PC-9 (cell line): ENCODE measurements around the gene MED6. TPM values are rescaled to one million over a fixed set of nuclear protein-coding genes. Genes with fewer than 3 reads are reported as not detected.

Source experiments
- BruUV-seq: library from RNA; stranded (reverse); fragments of 400-500 nt; replicated peaks from 2 replicates; lab custom pipeline; 2021; lab: Mats Ljungman, UMichigan
- CTCF ChIA-PET: fragments of 300-600 bp; sonication (Branson Sonifier 250); formaldehyde crosslinking; loops from one replicate; lab custom pipeline; 2022; ENCODE audit warnings: antibody characterized with exemption; lab: Charles Lee
- POLR2A ChIA-PET: fragments of 300-600 bp; sonication (Branson Sonifier 250); formaldehyde crosslinking; loops from one replicate; lab custom pipeline; 2022; ENCODE audit warnings: antibody characterized with exemption; ENCODE audit not compliant: unreplicated experiment; lab: Charles Lee
- DNase-seq, 2 experiments: peaks; one replicate each; pipeline versions ENCODE4 v3.0.0 to v3.0.0-alpha.2; 2015 to 2022; ENCODE audit warnings: mixed read lengths in 1 of 2
- H2AFZ ChIP-seq: fragments of 200-600 bp; sonication (generic); 2 replicates; pipeline ENCODE4 v1.8.1; 2017; ENCODE audit warnings: antibody characterized with exemption
- H3F3A ChIP-seq: fragments of 200-600 bp; sonication (generic); 2 replicates; pipeline ENCODE4 v1.8.1; 2017; ENCODE audit warnings: antibody characterized with exemption, mild to moderate bottlenecking, low read depth; ENCODE audit not compliant: insufficient read depth
- H3K27ac ChIP-seq: fragments of 200-600 bp; sonication (generic); 2 replicates; pipeline ENCODE4 v1.6.1; 2016; ENCODE audit warnings: mixed run types
- H3K27me3 ChIP-seq: fragments of 200-600 bp; sonication (generic); 2 replicates; pipeline ENCODE4 v1.6.1; 2016; ENCODE audit warnings: low read depth, mixed run types; ENCODE audit not compliant: insufficient read depth
- H3K36me3 ChIP-seq: fragments of 200-600 bp; sonication (generic); 2 replicates; pipeline ENCODE4 v1.6.1; 2016; ENCODE audit warnings: low read depth, mixed run types
- H3K4me1 ChIP-seq: fragments of 200-600 bp; sonication (generic); replicated peaks from 2 replicates; pipeline ENCODE4 v1.6.1; 2016; ENCODE audit warnings: mixed run types; ENCODE audit not compliant: insufficient read depth
- H3K4me2 ChIP-seq: fragments of 200-600 bp; sonication (generic); 2 replicates; pipeline ENCODE4 v1.6.1; 2017; ENCODE audit warnings: mixed run types
- H3K4me3 ChIP-seq: fragments of 200-600 bp; sonication (generic); 2 replicates; pipeline ENCODE4 v1.6.1; 2016; ENCODE audit warnings: mixed run types
- H3K79me2 ChIP-seq: fragments of 200-600 bp; sonication (generic); 2 replicates; pipeline ENCODE4 v1.6.1; 2017; ENCODE audit warnings: low read depth, mixed run types
- H3K9me2 ChIP-seq: fragments of 200-600 bp; sonication (generic); 2 replicates; pipeline ENCODE4 v1.8.1; 2017; ENCODE audit warnings: mild to moderate bottlenecking; ENCODE audit not compliant: insufficient read depth
- H3K9me3 ChIP-seq: fragments of 200-600 bp; sonication (generic); 2 replicates; pipeline ENCODE4 v1.8.1; 2016; ENCODE audit warnings: low read depth; ENCODE audit not compliant: insufficient read depth
- H4K20me1 ChIP-seq: fragments of 200-600 bp; sonication (generic); 2 replicates; pipeline ENCODE4 v1.8.1; 2017; ENCODE audit not compliant: insufficient read depth
- CTCF ChIP-seq: fragments of 200-600 bp; sonication (generic); conservative IDR thresholded peaks from 2 replicates; pipeline ENCODE4 v1.6.1; 2017; ENCODE audit warnings: mixed run types, antibody characterized with exemption, mild to moderate bottlenecking, moderate library complexity
- EZH2 ChIP-seq: fragments of 200-600 bp; sonication (generic); IDR thresholded peaks from 2 replicates; pipeline ENCODE4 v1.8.0; 2017; ENCODE audit warnings: antibody characterized with exemption, low read depth
- intact Hi-C: fragments of 100-400 bp; cut with micrococcal nuclease; formaldehyde crosslinking; loops from one replicate; pipeline ENCODE4 v1.10.0; 2022; ENCODE audit not compliant: unreplicated experiment
- total RNA-seq: library from RNA; stranded (reverse); gene quantifications from 2 replicates; pipeline ENCODE4 v1.2.3, GENCODE V29; 2021

MED6 gene
- total RNA-seq, 1 experiment from 2014 or later, result 58.2 TPM

DNA sequence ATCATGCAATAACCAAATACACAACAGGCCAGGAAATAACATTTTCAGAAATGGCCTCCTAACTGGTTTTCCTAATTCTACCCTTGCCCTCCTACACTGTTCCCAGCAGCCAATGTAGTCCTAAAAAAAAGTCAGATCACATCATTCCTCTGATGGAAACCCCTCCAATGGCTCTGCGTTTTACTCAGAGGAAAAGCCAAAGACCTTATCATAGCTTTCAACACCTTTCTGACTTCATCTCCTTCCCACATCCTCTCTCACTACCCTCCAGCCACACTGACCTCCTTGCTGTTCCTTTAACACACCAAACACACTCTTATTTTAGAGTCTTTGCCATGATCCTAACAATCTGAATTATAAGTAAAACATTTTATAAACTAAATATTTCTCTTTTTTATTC is 1.1 kb downstream of the MED6 start:
- Histone ChIP-seq H2AFZ (no peak overlapping the region), H3K4me3 (peak overlapping the region; percentile 68), H3K9me2 (no peaks in the 10 kb centered on the region), H3K27ac (no peak overlapping the region), H3K79me2 (peaks cover 52% of the 10 kb centered on the region), H3K4me2 (peak overlapping the region; percentile 98), H3K36me3 (peaks cover 16% of the 10 kb centered on the region; the same call in 1 of the 2 replicates), H3F3A (no peaks in the 10 kb centered on the region; the same call in 1 of the 2 replicates), H3K27me3 (no peaks in the 10 kb centered on the region), H3K9me3 (no peaks in the 10 kb centered on the region), H3K4me1 (peaks cover 19% of the 10 kb centered on the region), H4K20me1 (peaks cover 44% of the 10 kb centered on the region)
- no peak for DNase-seq
- BruUV-seq, result no TSS peak
- intact Hi-C loops, result no loop called here
- ChIA-PET POLR2A (no interaction called here), CTCF (no interaction called here)
- TF ChIP-seq EZH2 (no peak), CTCF (no peak)

DNA sequence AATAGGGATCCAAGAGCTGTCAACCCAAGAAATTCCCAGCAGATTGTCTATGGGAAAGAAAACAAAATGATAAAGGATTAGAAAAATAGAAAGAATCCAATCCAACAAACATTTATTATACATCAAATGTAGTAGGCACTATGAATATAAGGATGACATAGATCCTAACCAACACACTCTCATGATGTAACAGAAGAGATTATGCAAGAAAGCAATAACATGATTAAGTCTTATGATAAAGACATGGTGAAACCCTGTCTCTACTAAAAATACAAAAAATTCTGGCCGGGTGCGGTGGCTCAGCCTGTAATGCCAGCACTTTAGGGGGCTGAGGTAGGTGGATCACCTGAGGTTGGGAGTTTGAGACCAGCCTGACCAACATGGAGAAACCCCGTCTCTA is 2.7 kb downstream of the MED6 start:
- H3K9me2 ChIP-seq, result no peaks in the 10 kb centered on the region
- H3K9me3 ChIP-seq, result no peaks in the 10 kb centered on the region
- H3F3A ChIP-seq, result no peaks in the 10 kb centered on the region; the same call in 1 of the 2 replicates
- H2AFZ ChIP-seq, result no peak overlapping the region
- no peak overlapping the region for H3K27ac ChIP-seq
- no TSS peak for BruUV-seq
- H4K20me1 ChIP-seq, result peaks cover 47% of the 10 kb centered on the region
- H3K4me2 ChIP-seq, result no peak overlapping the region
- H3K4me3 ChIP-seq, result no peak overlapping the region
- H3K79me2 ChIP-seq, result peaks cover 53% of the 10 kb centered on the region
- intact Hi-C loops, result no loop called here
- no peaks in the 10 kb centered on the region for H3K27me3 ChIP-seq
- no peak for TF ChIP-seq CTCF
- TF ChIP-seq EZH2, result no peak
- ChIA-PET CTCF (no interaction called here), POLR2A (interaction anchor here (0.7 kb wide), 1 partner anchor 944 kb away, joined by 3 read pairs; no protein-coding TSS in a partner anchor)
- H3K36me3 ChIP-seq, result peaks cover 32% of the 10 kb centered on the region
- peaks cover 19% of the 10 kb centered on the region for H3K4me1 ChIP-seq
- no peak for DNase-seq

DNA sequence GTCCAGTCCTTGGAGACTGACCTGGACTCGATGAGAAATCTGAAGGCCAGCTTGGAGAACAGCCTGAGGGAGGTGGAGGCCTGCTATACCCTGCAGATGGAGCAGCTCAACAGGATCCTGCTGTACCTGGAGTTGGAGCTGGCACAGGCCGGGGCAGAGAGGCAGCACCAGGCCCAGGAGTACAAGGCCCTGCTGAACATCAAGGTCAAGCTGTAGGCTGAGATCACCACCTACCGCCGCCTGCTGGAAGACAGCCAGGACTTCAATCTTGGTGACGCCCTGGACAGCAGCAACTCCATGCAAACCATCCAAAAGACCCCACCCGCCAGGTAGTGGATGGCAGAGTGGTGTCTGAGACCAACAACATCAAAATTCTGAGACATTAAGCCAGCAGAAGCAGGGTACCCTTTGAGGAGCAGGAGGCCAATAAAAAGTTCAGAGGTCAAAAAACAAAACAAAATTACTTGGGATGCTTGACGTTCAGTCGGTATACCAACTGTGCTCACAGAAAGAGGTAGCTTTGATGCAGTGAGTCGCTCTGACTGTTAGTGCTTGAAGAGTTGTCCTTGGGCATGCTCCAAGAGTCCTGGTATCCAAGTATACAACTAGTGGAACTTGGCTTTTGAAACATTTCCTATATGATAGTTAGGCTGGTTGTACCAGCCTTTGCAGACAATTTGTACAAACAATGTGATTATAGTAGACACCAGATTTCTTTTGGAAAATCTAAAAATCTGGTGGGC is 4.8 kb downstream of the MED6 start:
- peaks cover 47% of the 10 kb centered on the region for H4K20me1 ChIP-seq
- H3K9me2 ChIP-seq, result no peaks in the 10 kb centered on the region
- no peak overlapping the region for H3K4me3 ChIP-seq
- H3K27ac ChIP-seq, result no peak overlapping the region
- ChIA-PET CTCF (no interaction called here), POLR2A (no interaction called here)
- H3K27me3 ChIP-seq, result no peaks in the 10 kb centered on the region
- TF ChIP-seq CTCF, result no peak
- no peak for TF ChIP-seq EZH2
- H3K36me3 ChIP-seq, result peaks cover 47% of the 10 kb centered on the region
- no peaks in the 10 kb centered on the region; the same call in 1 of the 2 replicates for H3F3A ChIP-seq
- BruUV-seq, result no TSS peak
- H2AFZ ChIP-seq, result no peak overlapping the region
- peaks cover 53% of the 10 kb centered on the region for H3K79me2 ChIP-seq
- H3K4me2 ChIP-seq, result no peak overlapping the region
- H3K9me3 ChIP-seq, result no peaks in the 10 kb centered on the region
- peaks cover 14% of the 10 kb centered on the region for H3K4me1 ChIP-seq
- DNase-seq, result no peak
- intact Hi-C loops, result no loop called here
